ENCODE results near the gene COL7A1.
"Not testable (repeated sequence)": the region's sequence is repeated elsewhere in the genome, so short reads cannot be mapped to it uniquely, and the experiment has no call there.

COL7A1 gene

DNA sequence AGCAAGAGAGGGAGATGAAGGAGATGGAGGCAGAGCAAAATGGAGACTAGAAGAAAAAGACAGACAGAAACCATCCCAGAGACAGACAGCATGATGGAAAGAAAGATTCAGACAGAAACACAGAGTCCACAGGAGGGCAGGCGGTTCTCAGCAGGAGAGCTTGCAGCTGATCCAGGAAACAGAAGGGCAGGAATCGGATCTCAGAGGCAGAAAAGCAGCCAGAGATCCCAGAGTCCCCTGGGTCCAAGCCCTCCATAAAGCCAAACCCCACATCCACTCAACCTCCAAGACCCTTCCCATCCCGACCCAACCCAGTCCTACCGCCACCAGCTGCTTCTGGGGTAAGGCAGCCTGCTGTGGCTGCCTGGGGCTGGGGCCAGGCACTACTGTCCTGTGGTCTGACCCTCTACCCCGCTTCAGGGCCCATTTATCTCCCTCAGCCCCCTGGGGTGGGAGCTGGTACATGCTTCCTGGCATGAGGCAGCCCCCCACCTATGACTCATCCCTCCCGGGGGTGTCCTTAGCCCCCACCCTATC, 31.7 kb downstream of the COL7A1 start, which contains the start of gene UCN2:
Gene UCN2 (minus strand): TSS at position 400 of the 537 bp plus-strand sequence. CDS start 657 bp downstream, outside the sequence.
- DNase-seq (ENCODE audit: low spot score) = peak; percentile 61

DNA sequence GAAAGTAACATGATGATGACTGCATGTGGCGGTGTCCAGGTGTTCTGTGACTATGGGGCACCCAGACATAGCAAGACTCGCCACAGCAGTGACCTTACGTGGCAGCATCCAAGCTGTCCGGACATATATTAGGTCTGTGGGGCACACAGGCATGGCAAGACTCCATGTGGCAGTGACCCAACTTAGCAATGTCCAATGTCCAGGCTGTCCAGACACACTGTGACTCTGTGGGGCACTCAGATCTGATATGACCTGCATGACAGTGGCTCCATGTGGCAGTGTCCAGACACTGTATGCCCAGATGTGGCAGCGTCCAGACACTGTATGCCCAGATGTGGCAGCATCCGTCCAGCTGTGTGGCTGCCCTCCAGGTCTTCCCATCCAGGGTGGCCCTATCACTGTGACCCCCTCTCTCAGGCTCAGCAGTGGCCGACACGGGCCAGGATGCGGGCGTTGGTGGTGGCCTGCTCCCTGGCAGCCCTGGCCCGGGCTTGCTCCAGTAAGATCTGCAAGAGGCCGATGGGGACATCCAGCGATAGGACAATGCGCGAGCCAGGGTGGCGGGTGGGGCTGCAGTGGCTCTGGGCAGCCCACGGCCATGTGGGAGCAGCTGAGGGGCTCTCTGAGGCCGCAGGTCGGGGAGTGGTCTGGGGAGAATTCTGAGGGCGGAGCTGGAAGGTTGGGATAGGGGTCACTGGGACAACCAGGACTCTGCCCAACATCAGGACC, 32.6 kb downstream of the COL7A1 start:
- no peak for DNase-seq (ENCODE audit: low spot score)

DNA sequence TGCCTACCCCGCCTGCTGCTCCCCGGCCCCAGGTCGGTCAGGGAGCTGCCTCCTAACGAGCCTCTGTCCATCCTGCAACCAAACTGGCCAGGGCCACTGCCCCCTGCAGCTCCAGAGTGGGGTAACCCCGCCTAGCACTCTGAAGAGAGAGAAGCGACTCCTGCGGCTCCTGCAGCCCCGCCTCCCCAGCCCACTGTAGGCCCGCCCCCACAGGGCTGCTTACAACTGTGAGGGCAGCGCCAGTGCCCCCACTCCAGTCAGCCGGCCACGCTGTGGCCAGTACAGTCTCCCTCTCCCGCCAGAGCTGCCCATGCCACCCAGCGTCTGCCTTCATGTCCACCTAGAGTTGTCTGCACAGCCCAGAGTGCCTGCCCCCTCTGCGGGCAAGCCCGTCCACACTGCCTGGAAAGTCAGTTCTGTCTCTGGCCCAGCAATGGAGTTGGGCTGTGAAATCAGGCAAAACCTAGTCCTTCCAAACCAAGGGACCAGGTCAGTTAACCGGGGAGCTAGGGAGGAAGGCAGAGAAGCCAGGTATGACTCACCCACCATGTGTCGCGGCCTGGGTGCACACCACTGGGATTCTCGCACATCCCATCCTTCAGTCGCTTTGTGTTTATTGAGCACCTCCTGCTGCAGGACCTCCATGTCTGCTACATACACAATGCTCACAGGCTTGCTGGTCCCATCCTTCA, 33.9 kb downstream of the COL7A1 start:
- peak; percentile 86 for DNase-seq (ENCODE audit: low spot score)

DNA sequence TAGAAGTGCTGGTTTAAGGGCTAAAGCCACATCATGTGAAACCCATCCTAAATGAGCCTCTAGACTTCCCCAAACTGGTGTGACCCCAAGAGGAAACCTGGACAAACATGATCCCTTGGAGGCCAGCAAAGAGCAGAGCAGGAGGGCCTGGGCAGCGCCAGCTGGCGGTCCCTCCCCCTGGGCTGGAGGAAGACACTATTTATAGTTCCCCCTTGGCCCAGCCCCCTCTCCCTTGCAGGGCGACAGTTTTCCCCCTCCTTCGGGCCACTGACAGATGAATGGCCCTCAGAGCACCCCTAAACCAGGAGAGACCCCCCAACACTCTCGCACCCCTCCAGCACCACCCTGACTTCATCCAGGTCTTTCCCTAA, 34.5 kb downstream of the COL7A1 start:
- no peak for DNase-seq (ENCODE audit: low spot score)

DNA sequence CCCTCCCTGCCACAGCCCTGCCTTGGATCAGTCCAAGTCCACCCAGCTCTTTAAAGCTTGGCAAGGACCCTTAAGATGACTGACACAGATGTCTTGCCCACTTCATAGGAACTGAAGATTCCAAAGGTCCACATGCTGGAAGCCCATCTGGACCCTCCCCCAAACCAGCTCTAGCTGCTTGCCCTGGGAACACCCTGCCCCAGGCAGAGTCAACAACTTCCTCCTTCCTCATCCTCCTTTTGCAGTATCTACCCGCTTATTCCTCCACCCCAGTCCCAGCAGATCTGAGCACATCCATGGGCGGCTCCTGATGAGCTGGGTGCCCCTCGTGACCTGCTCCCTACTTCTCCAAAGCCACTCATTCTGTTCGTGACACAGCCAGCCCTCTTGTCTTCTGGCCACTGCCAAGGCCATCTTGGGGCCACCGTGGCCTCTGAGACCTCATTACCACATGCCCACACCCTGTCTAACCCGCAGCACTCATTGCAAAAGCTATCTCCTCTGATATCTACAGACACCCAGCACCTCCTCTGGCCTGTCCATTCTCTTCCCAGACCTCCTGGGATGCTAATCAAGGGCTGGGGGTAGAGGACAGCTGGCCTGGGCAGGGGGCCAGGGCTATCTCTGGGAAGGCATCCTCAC, 36.5 kb downstream of the COL7A1 start:
- no peak for DNase-seq (ENCODE audit: low spot score)

DNA sequence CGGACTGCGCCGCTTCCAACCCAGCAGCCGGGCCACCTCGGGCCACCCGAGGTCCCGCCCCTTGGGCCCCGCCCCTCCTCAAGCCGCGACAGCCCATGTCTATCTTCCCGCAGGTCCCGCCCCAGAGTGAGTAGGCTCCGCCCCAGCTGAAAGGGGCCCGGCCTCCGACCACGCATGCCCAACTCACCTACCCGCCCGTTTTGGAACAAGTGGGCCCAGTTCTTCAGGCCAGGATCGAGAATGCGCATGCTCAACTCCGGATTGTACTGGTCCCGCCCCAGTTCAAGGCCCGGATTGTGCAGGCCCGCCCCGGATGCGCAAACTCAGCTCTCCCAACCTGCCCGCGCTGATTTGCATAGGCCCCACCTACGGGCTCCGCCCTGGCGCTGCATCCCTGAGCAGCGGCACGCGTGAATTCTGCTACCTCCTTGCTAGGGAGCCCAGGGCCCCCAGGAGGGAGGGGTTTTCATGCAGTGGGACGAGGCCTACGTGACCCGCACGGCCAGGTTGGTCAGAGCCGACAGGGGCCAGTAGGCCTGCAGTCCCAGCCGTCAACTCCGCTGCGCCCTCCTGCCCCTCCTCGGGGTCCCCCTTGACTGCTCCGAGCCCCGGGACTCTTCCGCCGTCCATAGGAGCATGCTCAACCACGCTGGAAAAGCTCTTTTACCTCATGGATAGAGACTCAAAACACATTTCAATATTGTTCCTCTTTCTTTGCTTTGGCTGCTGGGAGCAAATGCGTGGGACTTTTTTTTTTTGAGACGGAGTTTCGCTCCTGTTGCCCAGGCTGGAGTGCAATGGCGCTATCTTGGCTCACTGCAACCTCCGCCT, 38.1 kb downstream of the COL7A1 start, which contains the start of gene PFKFB4:
Gene PFKFB4 (minus strand): TSS at position 8 of the 831 bp plus-strand sequence. CDS start 26 bp downstream, outside the sequence.
- peak; percentile 99 for DNase-seq (ENCODE audit: low spot score)

DNA sequence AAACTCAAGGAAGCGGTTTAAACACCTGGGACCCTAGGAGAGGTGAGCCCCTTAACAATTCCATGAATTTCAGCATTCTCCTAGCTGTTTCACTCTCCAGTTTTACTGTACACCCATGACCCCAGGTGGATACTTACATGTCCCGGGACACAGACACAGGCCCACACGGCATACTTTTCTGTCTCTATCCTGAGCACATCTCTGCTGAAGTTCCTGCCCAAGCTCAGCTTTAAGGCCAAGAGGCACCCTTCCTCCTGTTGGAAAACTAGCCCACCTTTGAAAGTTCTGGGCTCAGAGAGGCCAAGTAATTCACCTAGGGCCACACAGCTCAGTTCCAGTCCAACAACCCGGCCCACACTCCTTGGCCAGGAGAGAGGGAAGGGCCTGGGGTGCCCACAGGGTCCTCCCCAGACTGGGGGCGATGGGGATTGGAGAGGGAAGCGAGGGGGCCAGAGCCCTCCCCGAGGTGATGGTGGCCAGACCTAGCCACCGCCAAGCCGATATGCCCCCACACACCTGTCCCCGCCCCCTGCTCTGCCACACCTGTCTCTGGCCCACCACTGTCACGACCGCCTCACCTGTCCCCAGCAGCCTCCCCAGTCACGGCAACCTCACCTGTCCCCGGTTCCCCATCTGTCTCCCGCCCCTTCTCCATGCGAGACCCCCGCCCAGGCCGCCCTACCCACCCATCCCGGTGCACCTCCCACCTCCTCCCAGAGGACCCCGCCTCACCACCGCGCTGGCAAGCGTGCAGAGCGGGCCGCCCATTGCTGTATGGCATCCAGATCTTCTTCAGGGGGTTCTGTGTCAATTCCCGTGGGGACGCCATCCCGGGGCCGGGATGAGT, 39.0 kb downstream of the COL7A1 start:
- DNase-seq (ENCODE audit: low spot score) = no peak

DNA sequence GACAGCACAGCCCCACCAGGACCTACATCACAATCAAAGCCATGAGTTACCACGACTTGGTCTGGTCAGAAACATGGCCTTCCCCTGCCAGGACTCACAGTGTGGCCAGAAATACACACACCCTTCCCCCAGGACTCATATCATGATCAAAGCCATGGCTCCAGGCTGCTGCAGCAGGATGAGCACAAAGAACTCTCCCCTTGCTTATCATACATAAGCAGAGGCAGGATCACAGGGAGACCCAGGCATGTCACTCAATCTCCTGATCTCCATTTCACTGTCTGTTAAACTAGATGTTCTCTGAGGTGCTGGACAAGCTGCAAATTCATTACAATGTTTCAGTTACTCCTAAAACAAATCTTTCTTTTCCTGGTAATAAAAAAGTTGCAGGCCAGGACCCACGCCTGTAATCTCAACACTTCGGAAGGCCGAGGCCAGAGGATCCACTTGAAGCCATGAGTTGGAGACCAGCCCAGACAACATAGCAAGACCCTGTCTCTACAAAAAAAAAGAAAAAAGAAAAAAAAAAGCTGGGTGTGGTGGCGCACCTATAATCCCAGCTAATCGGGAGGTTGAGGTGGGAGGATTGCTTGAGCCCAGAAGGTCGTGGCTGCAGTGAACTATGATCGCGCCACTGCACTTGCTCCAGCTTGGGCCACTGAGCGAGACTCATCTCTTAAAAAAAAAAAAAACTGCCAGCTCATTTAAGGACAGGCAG, 39.7 kb downstream of the COL7A1 start:
- no peak for DNase-seq (ENCODE audit: low spot score)

DNA sequence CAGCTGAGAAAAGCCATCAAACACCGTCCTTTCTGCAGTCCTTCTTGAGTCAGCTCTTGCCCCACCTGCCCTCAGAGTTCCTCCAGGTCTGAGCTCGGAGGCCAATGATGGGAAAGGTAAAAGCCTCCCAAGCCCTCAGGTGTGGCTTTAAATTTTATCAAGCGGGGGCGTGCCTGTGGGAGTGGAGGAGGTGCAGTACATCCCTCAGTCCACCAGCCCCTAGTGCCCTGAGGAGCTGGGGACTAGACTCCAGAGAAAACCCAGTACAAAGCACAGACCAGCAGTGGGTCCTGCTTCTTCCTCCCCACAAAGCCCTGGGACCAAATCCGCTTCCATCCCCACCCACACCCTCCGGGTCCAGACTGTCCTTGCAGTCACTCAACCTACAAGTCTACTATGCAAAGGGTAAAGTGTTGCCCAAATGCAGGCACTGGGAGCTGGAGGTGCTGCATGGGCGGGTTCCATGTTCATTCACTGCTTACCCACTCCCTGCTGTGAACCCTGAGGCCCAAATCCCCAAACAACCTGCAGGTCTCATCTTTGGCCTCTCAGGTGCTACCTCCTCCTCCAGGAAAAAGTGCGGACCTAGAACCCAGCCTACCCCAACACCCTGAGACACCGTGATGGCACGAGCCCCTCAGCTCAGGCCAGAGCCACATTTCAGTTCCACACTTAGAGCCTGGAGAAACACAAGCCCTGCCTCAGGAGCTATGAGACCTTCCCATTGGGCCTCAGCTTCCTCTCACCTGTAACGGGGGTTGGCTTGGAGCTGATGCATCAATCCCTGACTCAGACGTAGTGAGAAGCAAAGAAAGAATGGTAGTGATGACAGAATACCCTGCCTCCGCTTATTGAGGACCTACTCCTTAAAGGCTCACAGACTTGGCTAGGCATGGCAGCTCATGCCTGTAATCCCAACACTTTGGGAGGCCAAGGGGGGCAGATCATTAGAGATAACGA, 41.0 kb downstream of the COL7A1 start:
- no peak for DNase-seq (ENCODE audit: low spot score)

DNA sequence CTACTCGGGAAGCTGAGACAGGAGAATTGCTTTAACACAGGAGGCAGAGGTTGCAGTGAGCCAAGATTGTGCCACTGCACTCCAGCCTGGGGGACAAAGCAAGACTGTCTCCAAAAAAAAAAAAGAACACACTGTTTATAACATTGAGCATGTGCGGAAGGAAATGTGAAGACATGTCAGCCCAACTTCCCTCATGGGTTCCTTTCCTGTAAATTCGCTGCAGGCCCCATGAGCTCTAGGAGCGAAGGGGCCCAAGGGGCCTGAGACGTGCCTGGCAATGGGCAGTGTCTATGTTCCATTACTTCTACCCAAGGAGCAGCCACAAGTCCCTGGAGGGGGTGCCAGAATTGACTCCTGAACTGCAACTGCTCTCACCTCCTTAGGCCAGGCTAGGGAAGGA, 41.8 kb downstream of the COL7A1 start:
- DNase-seq (ENCODE audit: low spot score) = no peak

DNA sequence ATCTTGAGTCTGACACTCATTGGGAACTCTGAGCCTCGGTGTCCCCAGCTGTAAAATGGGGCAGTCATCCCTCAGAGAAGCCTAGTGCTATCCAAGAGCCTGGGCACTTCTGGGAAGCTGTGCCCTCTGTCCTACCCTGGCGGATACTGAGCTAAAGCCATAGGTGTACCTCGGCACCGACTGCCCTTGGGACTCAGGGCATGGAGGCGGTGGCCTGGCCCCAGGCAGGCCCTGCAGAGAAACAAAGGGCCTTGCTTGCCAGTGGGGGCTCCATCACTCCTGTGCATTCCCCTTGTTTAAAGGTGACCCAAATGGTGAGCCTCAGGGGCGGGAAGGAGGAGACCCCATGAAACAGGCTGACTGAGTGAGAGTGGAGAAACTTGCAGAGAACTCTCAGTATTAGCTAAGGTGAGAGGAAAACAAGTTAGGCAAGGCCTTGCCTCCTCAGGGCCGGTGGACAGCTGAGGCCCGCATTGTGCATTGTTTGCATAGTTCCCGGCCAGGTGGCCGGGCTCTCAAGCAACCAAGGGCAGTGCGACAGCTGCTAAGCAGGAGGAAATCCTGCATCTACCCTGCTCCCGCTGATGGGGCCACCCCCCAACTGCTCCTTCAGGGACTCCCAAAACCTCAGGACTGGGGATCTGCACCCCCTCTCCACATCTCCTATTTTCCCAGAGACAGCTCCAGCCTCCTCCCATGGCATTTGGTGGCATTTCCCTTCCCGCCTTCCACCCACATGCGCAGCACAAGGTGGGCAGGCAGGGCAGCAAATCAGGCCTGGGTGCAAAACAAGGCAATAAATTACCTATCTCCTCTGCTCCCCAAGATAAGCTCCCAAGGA, 42.8 kb downstream of the COL7A1 start:
- DNase-seq (ENCODE audit: low spot score) = no peak

DNA sequence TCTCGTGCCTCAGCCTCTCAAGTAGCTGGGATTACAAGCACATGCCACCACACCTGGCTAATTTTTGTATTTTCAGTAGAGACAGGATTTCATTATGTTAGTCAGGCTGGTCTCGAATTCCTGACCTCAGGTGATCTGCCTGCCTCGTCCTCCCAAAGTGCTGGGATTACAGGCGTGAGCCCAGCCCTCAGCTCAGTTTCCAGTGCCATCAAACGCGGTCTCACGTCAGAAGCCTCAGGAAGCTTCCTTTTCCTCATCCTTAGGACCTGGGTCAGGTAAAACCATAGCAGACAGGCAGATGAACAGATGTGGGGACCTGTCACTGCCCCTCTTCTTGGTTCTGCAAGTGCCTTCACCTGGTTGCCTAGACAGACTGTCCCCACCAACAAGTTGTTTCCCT, 43.5 kb downstream of the COL7A1 start:
- DNase-seq (ENCODE audit: low spot score) = not testable (repeated sequence)

DNA sequence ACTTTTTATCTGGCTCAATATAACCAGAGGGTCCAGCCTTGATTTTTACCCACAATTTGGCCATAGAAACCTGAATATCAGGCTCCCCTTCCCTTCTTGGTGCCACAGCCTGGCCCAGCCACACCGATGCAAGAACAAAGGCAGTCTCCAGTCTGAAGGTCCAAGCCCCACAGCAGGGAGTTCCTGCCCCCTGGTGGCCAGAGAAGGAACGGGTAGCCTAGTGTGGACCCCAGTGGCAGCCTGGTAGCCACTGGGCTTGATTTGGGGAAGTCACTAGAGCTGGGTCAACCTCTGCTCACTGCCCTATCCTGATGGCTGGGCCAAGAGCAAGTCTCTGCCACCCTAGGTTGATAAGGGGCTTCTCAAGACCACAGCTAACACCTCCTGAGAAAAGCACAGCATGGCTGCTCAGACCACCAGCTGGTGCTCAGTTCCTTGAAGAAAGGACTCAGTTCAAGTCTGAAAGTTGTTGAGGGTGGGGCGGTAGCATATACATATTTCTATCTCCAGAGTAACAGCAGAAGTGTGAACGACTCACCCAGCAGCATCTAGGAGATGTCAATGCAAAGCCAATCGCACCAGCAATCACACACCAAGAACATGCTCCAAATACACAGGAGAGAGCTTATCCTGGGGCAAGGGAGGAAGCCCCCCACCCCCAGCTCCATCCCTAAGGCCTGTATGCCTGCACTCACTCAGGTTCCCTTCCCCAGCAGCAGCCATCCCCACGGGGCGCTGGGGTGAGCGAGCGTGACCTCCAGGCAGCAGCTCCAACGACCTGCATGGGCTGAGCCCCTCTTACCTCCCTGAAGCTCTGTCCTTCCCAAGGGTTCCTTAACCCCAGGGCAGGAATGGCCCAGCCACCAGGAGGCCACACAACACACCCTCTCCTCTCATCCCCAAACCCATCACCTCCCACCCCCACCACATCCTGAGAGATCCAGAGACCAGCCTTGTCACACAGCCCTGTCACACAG, 46.1 kb downstream of the COL7A1 start:
- DNase-seq (ENCODE audit: low spot score) = peak; percentile 69

DNA sequence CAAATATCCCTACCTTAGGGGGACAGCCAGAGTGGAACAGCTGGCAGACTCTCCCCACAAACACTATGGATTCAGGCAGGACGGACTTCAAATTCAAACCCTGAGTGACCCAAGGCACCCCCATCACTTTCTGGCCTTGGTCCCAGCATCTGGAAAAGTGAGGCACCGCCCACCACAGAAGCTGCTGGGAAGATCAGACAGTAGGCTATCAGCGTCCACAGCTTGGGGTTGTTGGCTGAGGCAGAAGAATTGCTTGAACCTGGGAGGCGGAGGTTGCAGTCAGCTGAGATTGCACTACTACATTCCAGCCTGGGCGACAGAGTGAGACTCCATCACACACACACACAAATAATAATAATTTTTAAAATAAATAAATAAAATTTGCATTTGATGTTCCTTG, 47.0 kb downstream of the COL7A1 start:
- no peak for DNase-seq (ENCODE audit: low spot score)

DNA sequence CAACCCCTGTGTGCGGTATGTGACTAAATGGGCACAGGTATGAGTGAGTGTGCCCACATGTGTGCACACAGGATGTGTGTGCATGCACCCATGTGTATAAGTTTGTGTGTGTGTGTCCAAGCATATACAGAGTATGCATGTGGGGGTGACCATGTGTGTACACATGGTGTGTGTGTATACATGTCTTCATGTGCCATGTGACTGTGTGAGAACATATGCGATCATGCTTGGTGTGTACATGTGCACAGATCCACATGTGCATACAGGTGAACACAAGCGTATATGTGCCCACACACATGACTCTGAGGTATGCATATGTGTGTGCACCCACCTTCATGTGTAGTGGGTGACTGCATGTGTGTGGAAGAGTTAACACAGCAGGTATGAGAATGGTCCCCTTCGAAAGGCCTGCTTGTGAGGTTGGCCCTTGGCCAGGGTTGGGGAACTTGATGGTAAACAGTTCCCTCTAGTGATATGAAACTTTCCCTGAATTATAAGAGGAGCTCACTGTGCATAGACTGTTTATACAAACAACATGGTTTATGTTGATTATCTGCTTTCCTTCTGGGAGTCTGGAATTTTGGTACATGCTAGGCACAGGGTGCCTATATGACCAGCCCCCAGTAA, 48.8 kb downstream of the COL7A1 start:
- no peak for DNase-seq (ENCODE audit: low spot score)

DNA sequence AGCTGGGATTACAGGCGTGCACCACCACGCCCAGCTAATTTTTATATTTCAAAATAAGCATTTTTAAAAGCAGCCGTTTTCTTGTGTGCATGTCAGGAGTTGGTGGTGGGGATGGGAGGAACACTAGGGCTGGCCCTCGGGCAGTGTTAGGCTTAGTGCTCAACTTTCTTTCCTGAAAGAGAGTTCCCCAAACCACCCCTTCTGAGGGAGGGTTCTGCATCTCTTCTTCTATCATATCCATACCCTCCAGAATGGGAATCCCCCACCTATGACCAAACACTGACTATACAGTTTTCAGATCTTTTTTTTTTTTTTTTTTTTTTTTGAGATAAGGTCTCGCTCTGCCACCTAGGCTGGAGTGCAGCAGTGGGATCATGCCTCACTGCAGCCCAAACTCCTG, 51.0 kb downstream of the COL7A1 start:
- DNase-seq (ENCODE audit: low spot score) = no peak
